HepG2 (cell line): ENCODE measurements around the gene CELF4. TPM values are rescaled to one million over a fixed set of nuclear protein-coding genes. Genes with fewer than 3 reads are reported as not detected.

ENCODE experiments used
- ADNP ChIP-seq: sonication (generic); formaldehyde crosslinking; IDR thresholded peaks from 2 replicates; pipeline ENCODE4 v1.4.0; 2020; ENCODE audit warnings: missing genetic modification reagents
- HNF4G ChIP-seq, 2 experiments: sonication (generic) in 1 of 2; formaldehyde crosslinking in 1 of 2; IDR thresholded peaks; 2 replicates each; pipeline versions ENCODE4 v1.4.0 to v1.6.1; 2011 to 2020; ENCODE audit warnings: borderline replicate concordance in 2 of 2, low read depth in 2 of 2, mild to moderate bottlenecking in 2 of 2, low read length in 1 of 2, missing genetic modification reagents in 1 of 2, moderate library complexity in 1 of 2
- KDM5B ChIP-seq: sonication (generic); formaldehyde crosslinking; IDR thresholded peaks from 2 replicates; pipeline ENCODE4 v1.4.0; 2020; ENCODE audit warnings: missing genetic modification reagents, mild to moderate bottlenecking, borderline replicate concordance
- SIX1 ChIP-seq: sonication (generic); formaldehyde crosslinking; IDR thresholded peaks from 2 replicates; pipeline ENCODE4 v1.4.0; 2020; ENCODE audit warnings: missing genetic modification reagents, borderline replicate concordance
- YEATS4 ChIP-seq: sonication (generic); formaldehyde crosslinking; IDR thresholded peaks from 2 replicates; pipeline ENCODE4 v1.4.0; 2020; ENCODE audit warnings: missing genetic modification reagents, borderline replicate concordance
- polyA plus RNA-seq, 8 experiments: library from polyadenylated mRNA; depleted of rRNA in 3 of 8; stranded (reverse) in 7 of 8; unstranded in 1 of 8; fragments of >200 nt; fragmentation: Illumina TruSeq in 4 of 8; extraction: Trizol in 4 of 8; gene quantifications; 2 replicates each; pipeline versions ENCODE4 v1.2.1 to v1.2.3, GENCODE V29; 2011 to 2016; ENCODE audit warnings: low read depth in 4 of 8, missing spikeins in 1 of 8, mixed read lengths in 1 of 8; ENCODE audit not compliant: insufficient read depth in 1 of 8
- total RNA-seq, 5 experiments: library from RNA; depleted of rRNA; stranded (reverse); fragments of >200 nt; fragmentation: Illumina TruSeq; extraction: Trizol; gene quantifications; 2 replicates each; pipeline ENCODE4 v1.2.3, GENCODE V29; 2016; ENCODE audit warnings: low read depth in 1 of 5
- TF ChIP-seq, protein P1 (sequence below): sonication (generic); formaldehyde crosslinking; IDR thresholded peaks from 2 replicates; pipeline ENCODE4 v1.4.0; 2020; ENCODE audit warnings: missing genetic modification reagents
- TF ChIP-seq, protein P2 (sequence below): sonication (generic); formaldehyde crosslinking; IDR thresholded peaks from 2 replicates; pipeline ENCODE4 v1.4.0; 2020; ENCODE audit warnings: missing genetic modification reagents

Gene CELF4
- total and polyA plus RNA-seq, 2 of the 13 experiments (the other 11 are each of a cell fraction or from before 2014, with no cell fraction given): not detected

DNA sequence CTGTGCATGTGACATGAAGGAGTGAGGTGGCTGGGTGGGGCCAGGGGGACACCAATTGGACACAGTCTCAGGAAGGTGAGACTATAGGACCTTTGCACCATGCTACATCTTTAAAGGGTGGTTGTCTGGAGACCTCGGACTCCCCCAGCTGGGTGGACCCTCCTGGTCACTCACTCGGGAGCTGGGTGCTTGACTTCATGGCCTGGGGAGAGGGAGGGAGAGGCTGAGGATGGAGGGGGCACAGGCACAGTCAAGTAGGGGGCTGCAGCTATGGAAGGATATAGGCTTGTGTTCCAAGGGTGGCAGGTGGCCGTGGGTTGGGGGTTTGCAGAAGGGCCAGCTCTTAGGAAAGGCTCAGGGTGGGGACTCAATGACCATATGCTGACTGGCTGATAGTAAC, 7.1 kb upstream of the CELF4 start (continued):
- TF ChIP-seq, protein P1, sequence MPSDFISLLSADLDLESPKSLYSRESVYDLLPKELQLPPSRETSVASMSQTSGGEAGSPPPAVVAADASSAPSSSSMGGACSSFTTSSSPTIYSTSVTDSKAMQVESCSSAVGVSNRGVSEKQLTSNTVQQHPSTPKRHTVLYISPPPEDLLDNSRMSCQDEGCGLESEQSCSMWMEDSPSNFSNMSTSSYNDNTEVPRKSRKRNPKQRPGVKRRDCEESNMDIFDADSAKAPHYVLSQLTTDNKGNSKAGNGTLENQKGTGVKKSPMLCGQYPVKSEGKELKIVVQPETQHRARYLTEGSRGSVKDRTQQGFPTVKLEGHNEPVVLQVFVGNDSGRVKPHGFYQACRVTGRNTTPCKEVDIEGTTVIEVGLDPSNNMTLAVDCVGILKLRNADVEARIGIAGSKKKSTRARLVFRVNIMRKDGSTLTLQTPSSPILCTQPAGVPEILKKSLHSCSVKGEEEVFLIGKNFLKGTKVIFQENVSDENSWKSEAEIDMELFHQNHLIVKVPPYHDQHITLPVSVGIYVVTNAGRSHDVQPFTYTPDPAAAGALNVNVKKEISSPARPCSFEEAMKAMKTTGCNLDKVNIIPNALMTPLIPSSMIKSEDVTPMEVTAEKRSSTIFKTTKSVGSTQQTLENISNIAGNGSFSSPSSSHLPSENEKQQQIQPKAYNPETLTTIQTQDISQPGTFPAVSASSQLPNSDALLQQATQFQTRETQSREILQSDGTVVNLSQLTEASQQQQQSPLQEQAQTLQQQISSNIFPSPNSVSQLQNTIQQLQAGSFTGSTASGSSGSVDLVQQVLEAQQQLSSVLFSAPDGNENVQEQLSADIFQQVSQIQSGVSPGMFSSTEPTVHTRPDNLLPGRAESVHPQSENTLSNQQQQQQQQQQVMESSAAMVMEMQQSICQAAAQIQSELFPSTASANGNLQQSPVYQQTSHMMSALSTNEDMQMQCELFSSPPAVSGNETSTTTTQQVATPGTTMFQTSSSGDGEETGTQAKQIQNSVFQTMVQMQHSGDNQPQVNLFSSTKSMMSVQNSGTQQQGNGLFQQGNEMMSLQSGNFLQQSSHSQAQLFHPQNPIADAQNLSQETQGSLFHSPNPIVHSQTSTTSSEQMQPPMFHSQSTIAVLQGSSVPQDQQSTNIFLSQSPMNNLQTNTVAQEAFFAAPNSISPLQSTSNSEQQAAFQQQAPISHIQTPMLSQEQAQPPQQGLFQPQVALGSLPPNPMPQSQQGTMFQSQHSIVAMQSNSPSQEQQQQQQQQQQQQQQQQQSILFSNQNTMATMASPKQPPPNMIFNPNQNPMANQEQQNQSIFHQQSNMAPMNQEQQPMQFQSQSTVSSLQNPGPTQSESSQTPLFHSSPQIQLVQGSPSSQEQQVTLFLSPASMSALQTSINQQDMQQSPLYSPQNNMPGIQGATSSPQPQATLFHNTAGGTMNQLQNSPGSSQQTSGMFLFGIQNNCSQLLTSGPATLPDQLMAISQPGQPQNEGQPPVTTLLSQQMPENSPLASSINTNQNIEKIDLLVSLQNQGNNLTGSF (CRISPR knock-in tag): no peak
- TF ChIP-seq KDM5B (CRISPR knock-in tag) (no peak), YEATS4 (CRISPR knock-in tag) (no peak), HNF4G (IDR thresholded peaks at IDR 0.05; ENCODE audit: borderline replicate concordance, low read depth, low read length) (no peak), HNF4G (CRISPR knock-in tag; IDR thresholded peaks at IDR 0.05; ENCODE audit: borderline replicate concordance, low read depth) (no peak), ADNP (CRISPR knock-in tag) (no peak), SIX1 (no peak)
- TF ChIP-seq, protein P2, sequence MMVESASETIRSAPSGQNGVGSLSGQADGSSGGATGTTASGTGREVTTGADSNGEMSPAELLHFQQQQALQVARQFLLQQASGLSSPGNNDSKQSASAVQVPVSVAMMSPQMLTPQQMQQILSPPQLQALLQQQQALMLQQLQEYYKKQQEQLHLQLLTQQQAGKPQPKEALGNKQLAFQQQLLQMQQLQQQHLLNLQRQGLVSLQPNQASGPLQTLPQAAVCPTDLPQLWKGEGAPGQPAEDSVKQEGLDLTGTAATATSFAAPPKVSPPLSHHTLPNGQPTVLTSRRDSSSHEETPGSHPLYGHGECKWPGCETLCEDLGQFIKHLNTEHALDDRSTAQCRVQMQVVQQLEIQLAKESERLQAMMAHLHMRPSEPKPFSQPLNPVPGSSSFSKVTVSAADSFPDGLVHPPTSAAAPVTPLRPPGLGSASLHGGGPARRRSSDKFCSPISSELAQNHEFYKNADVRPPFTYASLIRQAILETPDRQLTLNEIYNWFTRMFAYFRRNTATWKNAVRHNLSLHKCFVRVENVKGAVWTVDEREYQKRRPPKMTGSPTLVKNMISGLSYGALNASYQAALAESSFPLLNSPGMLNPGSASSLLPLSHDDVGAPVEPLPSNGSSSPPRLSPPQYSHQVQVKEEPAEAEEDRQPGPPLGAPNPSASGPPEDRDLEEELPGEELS (CRISPR knock-in tag): no peak
